AG08396 (cell line): ENCODE results near the gene ZKSCAN7.
"Not testable (repeated sequence)": the region's sequence is repeated elsewhere in the genome, so short reads cannot be mapped to it uniquely, and the experiment has no call there.

Experiments
- DNase-seq: peaks from one replicate; pipeline ENCODE4 v3.0.0; 2012; ENCODE audit warnings: low spot score, mixed read lengths

The ZKSCAN7 gene

GRCh38 chr3:44577354-44577952, 22.5 kb downstream of the ZKSCAN7 start:
- not testable (repeated sequence) for DNase-seq

- DNase-seq: not testable (repeated sequence)
Measured at GRCh38 chr3:44578316-44578715, 23.3 kb downstream of the ZKSCAN7 start.

GRCh38 chr3:44578924-44579515, 24.0 kb downstream of the ZKSCAN7 start:
- not testable (repeated sequence) for DNase-seq

GRCh38 chr3:44579749-44580148, 24.8 kb downstream of the ZKSCAN7 start:
- not testable (repeated sequence) for DNase-seq

GRCh38 chr3:44580971-44581370, 26.0 kb downstream of the ZKSCAN7 start:
- DNase-seq: not testable (repeated sequence)

- peak; percentile 82 for DNase-seq
Measured at GRCh38 chr3:44584646-44585501, 29.9 kb downstream of the ZKSCAN7 start, which contains the start of gene ZNF660. Gene ZNF660, plus strand, starts transcription at chr3:44584964. Its CDS starts 9,230 bp downstream, at chr3:44594194.

- DNase-seq: no peak
Measured at GRCh38 chr3:44596621-44597020, 41.6 kb downstream of the ZKSCAN7 start.

GRCh38 chr3:44601749-44602148, 46.8 kb downstream of the ZKSCAN7 start:
- no peak for DNase-seq

GRCh38 chr3:44612678-44613077, 57.7 kb downstream of the ZKSCAN7 start:
- DNase-seq: no peak
